K562 (cell line): ENCODE results near the gene UBQLN3. TPM values are rescaled to one million over a fixed set of nuclear protein-coding genes. Genes with fewer than 3 reads are reported as not detected.

Experiments
- ARID2 ChIP-seq: fragments of 450-650 bp; IDR thresholded peaks from 2 replicates; pipeline ENCODE4 v1.6.1; 2017; ENCODE audit warnings: antibody characterized with exemption, mild to moderate bottlenecking
- BACH1 ChIP-seq: fragments of 200-800 bp; sonication (Bioruptor generic); IDR thresholded peaks from 2 replicates; pipeline ENCODE4 v1.6.1; 2016; ENCODE audit warnings: missing genetic modification characterization, missing compliant biosample characterization
- CBFA2T2 ChIP-seq: fragments of 450-650 bp; conservative IDR thresholded peaks from 2 replicates; pipeline ENCODE4 v1.6.1; 2017; ENCODE audit warnings: mild to moderate bottlenecking
- CHCHD3 ChIP-seq: fragments of 250-450 bp; sonication (Bioruptor Pico); IDR thresholded peaks from 2 replicates; pipeline ENCODE4 v2.1.2; 2022; ENCODE audit warnings: mild to moderate bottlenecking
- E4F1 ChIP-seq: fragments of 250-450 bp; sonication (Bioruptor Pico); IDR thresholded peaks from 2 replicates; pipeline ENCODE4 v1.5.0; 2021; ENCODE audit warnings: mild to moderate bottlenecking, borderline replicate concordance
- ETS2 ChIP-seq: IDR thresholded peaks from 2 replicates; pipeline ENCODE4 v1.6.1; 2016; ENCODE audit warnings: borderline replicate concordance, missing genetic modification characterization, mild to moderate bottlenecking, moderate library complexity, missing compliant biosample characterization; ENCODE audit not compliant: poor library complexity, severe bottlenecking
- FOXO4 ChIP-seq: fragments of 450-650 bp; formaldehyde crosslinking; IDR thresholded peaks from 2 replicates; pipeline ENCODE4 v1.4.0; 2020; ENCODE audit warnings: mild to moderate bottlenecking, moderate library complexity
- GABPB2 ChIP-seq: fragments of 250-450 bp; sonication (Bioruptor Pico); conservative IDR thresholded peaks from 2 replicates; pipeline ENCODE4 v1.5.1; 2021; ENCODE audit warnings: mild to moderate bottlenecking
- GTF2F1 ChIP-seq: IDR thresholded peaks from 2 replicates; pipeline ENCODE4 v1.6.1; 2011; ENCODE audit warnings: low read depth, low read length, improper control_type of control experiment
- NFIC ChIP-seq: fragments of 450-650 bp; IDR thresholded peaks from 2 replicates; pipeline ENCODE4 v1.6.1; 2017; ENCODE audit warnings: mild to moderate bottlenecking, inconsistent platforms
- PHB2 ChIP-seq: fragments of 450-650 bp; IDR thresholded peaks from 2 replicates; pipeline ENCODE4 v1.6.1; 2017; ENCODE audit warnings: low read depth
- POLR2H ChIP-seq: IDR thresholded peaks from 2 replicates; pipeline ENCODE4 v1.6.1; 2016; ENCODE audit warnings: missing genetic modification characterization, low read depth, mild to moderate bottlenecking, control low read depth, missing compliant biosample characterization, moderate library complexity
- POU5F1 ChIP-seq: fragments of 150-350 bp; IDR thresholded peaks from 2 replicates; pipeline ENCODE4 v1.6.1; 2014; ENCODE audit warnings: borderline replicate concordance, low read length, low read depth, mild to moderate bottlenecking; ENCODE audit not compliant: partially characterized antibody
- TAF7 ChIP-seq: fragments of 450-650 bp; IDR thresholded peaks from 2 replicates; pipeline ENCODE4 v1.6.1; 2016; ENCODE audit warnings: missing genetic modification characterization, missing compliant biosample characterization
- TCF7 ChIP-seq: sonication (generic); IDR thresholded peaks from 2 replicates; pipeline ENCODE4 v1.6.1; 2016; ENCODE audit warnings: antibody characterized with exemption, borderline replicate concordance
- TRIM28 ChIP-seq: fragments of 450-650 bp; IDR thresholded peaks from 2 replicates; pipeline ENCODE4 v1.6.1; 2017
- ZC3H4 ChIP-seq: sonication (generic); formaldehyde crosslinking; IDR thresholded peaks from 2 replicates; pipeline ENCODE4 v1.9.0; 2021; ENCODE audit warnings: missing genetic modification reagents, borderline replicate concordance
- ZFP1 ChIP-seq: fragments of 450-650 bp; formaldehyde crosslinking; IDR thresholded peaks from 2 replicates; pipeline ENCODE4 v1.4.0; 2020; ENCODE audit warnings: mild to moderate bottlenecking, mixed read lengths
- ZFP30 ChIP-seq: fragments of 250-450 bp; sonication (Bioruptor Pico); IDR thresholded peaks from 2 replicates; pipeline ENCODE4 v1.8.0; 2022; ENCODE audit warnings: moderate library complexity, mild to moderate bottlenecking, inconsistent platforms, borderline replicate concordance
- ZNF133 ChIP-seq: fragments of 250-450 bp; sonication (Bioruptor Pico); IDR thresholded peaks from 2 replicates; pipeline ENCODE4 v1.4.0; 2020; ENCODE audit warnings: mild to moderate bottlenecking
- ZNF830 ChIP-seq: fragments of 250-450 bp; sonication (Bioruptor Pico); IDR thresholded peaks from 2 replicates; pipeline ENCODE4 v1.5.0; 2021; ENCODE audit warnings: mild to moderate bottlenecking
- polyA plus RNA-seq, 8 experiments: library from polyadenylated mRNA; depleted of rRNA in 4 of 8; stranded (reverse) in 5 of 8; unstranded in 3 of 8; fragments of >200 nt; fragmentation: Nextera tagmentation in 2 of 8; fragmentation: Illumina TruSeq in 1 of 8; extraction: Ambion mirVana in 2 of 8; extraction: Trizol in 1 of 8; gene quantifications; 2 replicates each; pipeline versions ENCODE4 v1.2.1 to v1.2.3, GENCODE V29; 2011 to 2014; ENCODE audit warnings: inconsistent platforms in 1 of 8, missing spikeins in 1 of 8
- total RNA-seq, 7 experiments: library from RNA; depleted of rRNA in 6 of 7; stranded (reverse); fragments of >200 nt in 6 of 7; fragmentation: Illumina TruSeq in 2 of 7; extraction: Trizol in 2 of 7; gene quantifications; 2 replicates each; pipeline versions ENCODE4 v1.2.1 to v1.2.3, GENCODE V29; 2011 to 2021; ENCODE audit warnings: low replicate concordance in 1 of 7
- TF ChIP-seq, protein P1 (sequence below): fragments of 250-450 bp; sonication (Bioruptor Pico); IDR thresholded peaks from 2 replicates; pipeline ENCODE4 v1.4.0; 2020; ENCODE audit warnings: mild to moderate bottlenecking, moderate library complexity, borderline replicate concordance

UBQLN3 gene
- total and polyA plus RNA-seq, 9 of the 15 experiments (the other 6 are each of a cell fraction or from before 2014, with no cell fraction given) = 0.01 to 0.27 TPM; not detected in 7

GRCh38 chr11:5531053-5531831 is 21.5 kb upstream of the UBQLN3 start (continued):
- no peak for TF ChIP-seq ZFP1 (CRISPR knock-in tag)
- no peak for TF ChIP-seq ETS2
- no peak for TF ChIP-seq ZFP30 (CRISPR knock-in tag)
- no peak for TF ChIP-seq BACH1
- no peak for TF ChIP-seq FOXO4
- TF ChIP-seq CBFA2T2 = peak; percentile 67
- TF ChIP-seq ZNF133 (CRISPR knock-in tag) = no peak
- no peak for TF ChIP-seq TRIM28
- TF ChIP-seq NFIC = peak; percentile 47
- no peak for TF ChIP-seq E4F1 (CRISPR knock-in tag)
- no peak for TF ChIP-seq CHCHD3 (CRISPR knock-in tag)
- TF ChIP-seq ZC3H4 (CRISPR knock-in tag) = no peak
- no peak for TF ChIP-seq POLR2H (tag)
- TF ChIP-seq, protein P1, sequence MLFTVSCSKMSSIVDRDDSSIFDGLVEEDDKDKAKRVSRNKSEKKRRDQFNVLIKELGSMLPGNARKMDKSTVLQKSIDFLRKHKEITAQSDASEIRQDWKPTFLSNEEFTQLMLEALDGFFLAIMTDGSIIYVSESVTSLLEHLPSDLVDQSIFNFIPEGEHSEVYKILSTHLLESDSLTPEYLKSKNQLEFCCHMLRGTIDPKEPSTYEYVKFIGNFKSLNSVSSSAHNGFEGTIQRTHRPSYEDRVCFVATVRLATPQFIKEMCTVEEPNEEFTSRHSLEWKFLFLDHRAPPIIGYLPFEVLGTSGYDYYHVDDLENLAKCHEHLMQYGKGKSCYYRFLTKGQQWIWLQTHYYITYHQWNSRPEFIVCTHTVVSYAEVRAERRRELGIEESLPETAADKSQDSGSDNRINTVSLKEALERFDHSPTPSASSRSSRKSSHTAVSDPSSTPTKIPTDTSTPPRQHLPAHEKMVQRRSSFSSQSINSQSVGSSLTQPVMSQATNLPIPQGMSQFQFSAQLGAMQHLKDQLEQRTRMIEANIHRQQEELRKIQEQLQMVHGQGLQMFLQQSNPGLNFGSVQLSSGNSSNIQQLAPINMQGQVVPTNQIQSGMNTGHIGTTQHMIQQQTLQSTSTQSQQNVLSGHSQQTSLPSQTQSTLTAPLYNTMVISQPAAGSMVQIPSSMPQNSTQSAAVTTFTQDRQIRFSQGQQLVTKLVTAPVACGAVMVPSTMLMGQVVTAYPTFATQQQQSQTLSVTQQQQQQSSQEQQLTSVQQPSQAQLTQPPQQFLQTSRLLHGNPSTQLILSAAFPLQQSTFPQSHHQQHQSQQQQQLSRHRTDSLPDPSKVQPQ (CRISPR knock-in tag) = no peak
- no peak for TF ChIP-seq PHB2
- TF ChIP-seq ARID2 = no peak
- no peak for TF ChIP-seq TAF7 (tag)
- TF ChIP-seq POU5F1 = no peak
- no peak for TF ChIP-seq TCF7
- TF ChIP-seq GABPB2 (CRISPR knock-in tag) = no peak
- TF ChIP-seq ZNF830 = no peak
- TF ChIP-seq GTF2F1 = no peak
